ENCODE results near the gene FBXO10.

- no peak for TF ChIP-seq CTCF (IDR thresholded peaks at IDR 0.05; ENCODE audit: low read depth, low read length)
- TF ChIP-seq EZH2phosphoT487 (IDR thresholded peaks at IDR 0.05; ENCODE audit: low read depth): no peak
Measured at GRCh38 chr9:37559125-37559524, 17.1 kb downstream of the FBXO10 start.

Data from OCI-LY3 (cell line).